Thyroid gland (tissue), 4 donors: Measurements from ENCODE around the gene XYLB. TPM values are rescaled to one million over a fixed set of nuclear protein-coding genes. Genes with fewer than 3 reads are reported as not detected.

Experiments
- DNase-seq, 2 donors: peaks; one replicate each; pipeline ENCODE4 v3.0.0-alpha.2; 2019
- H3K27ac ChIP-seq, 3 donors: fragments of 200-600 bp; sonication (generic); 1 replicate in 2 of 3; 2 replicates in 1 of 3; pipeline ENCODE4 v1.5.1; 2016 to 2019; ENCODE audit warnings: mild to moderate bottlenecking in 1 of 3, moderate library complexity in 1 of 3
- H3K27me3 ChIP-seq: fragments of 200-600 bp; sonication (generic); one replicate; pipeline ENCODE4 v1.5.1; 2019
- H3K36me3 ChIP-seq, 2 donors: fragments of 200-600 bp; sonication (generic); one replicate each; pipeline ENCODE4 v1.5.1; 2016 to 2019
- H3K4me1 ChIP-seq, 2 donors: fragments of 200-600 bp; sonication (generic); one replicate each; pipeline ENCODE4 v1.5.1; 2017 to 2019
- H3K4me3 ChIP-seq, 3 donors: fragments of 200-600 bp; sonication (generic); replicated peaks in 1 of 3; 1 replicate in 2 of 3; 2 replicates in 1 of 3; pipeline ENCODE4 v1.5.1; 2016; ENCODE audit warnings: mild to moderate bottlenecking in 1 of 3
- H3K9me3 ChIP-seq: fragments of 200-600 bp; sonication (generic); one replicate; pipeline ENCODE4 v1.5.1; 2017
- POLR2A ChIP-seq, 2 donors: fragments of 450-650 bp; IDR thresholded peaks; one replicate each; pipeline ENCODE4 v1.6.1; 2017; ENCODE audit warnings: antibody characterized with exemption in 2 of 2, mild to moderate bottlenecking in 2 of 2, moderate library complexity in 1 of 2
- WGBS, 2 donors: methylation state at CpG; one replicate each; pipeline ENCODE4 v1.1.5; 2017; 5-methylcytosine and 5-hydroxymethylcytosine counted together
- intact Hi-C: fragments of 100-400 bp; cut with DNase I; formaldehyde crosslinking; loops from one replicate; pipeline ENCODE4 v1.15.1; 2023
- total RNA-seq, 4 donors: library from RNA; depleted of rRNA; stranded (reverse); fragments of >200 nt; gene quantifications; one replicate each; pipeline ENCODE4 v1.2.3, GENCODE V29; 2016
- TF ChIP-seq, protein P1 (sequence below), 6 experiments: fragments of 200-600 bp in 3 of 6; fragments of 450-650 bp in 3 of 6; sonication (generic) in 3 of 6; IDR thresholded peaks; one replicate each; pipeline ENCODE4 v1.5.1; 2016 to 2019; ENCODE audit warnings: antibody characterized with exemption in 6 of 6, mild to moderate bottlenecking in 2 of 6, inconsistent platforms in 1 of 6, moderate library complexity in 1 of 6

The XYLB gene
- total RNA-seq, 4 donors from 2014 or later: 0.78 to 1.7 (median 1.1) TPM

DNA sequence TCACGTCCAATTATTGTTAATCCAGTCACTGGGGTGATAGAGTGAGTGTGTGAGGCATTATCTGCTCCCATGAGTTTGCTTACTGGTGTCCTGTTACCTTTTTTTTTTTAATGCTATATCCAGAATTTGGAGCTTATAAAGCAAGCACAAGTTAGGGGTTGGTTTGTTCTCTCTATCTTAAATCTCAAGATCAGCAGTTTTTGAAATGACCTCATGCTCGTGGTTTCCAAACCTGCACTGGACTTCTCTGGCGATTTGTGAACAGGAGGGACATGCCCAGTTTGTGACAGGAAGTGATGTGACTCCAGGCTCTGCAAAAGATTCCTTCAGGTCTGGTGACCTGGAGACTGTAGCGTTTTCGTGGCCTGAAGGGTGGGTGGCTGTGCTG is 25.6 kb downstream of the XYLB start:
- no peak for DNase-seq
- Histone ChIP-seq H3K27ac (no peak overlapping the region), H3K27me3 (no peaks in the 10 kb centered on the region), H3K9me3 (no peaks in the 10 kb centered on the region), H3K36me3 (no peaks in the 10 kb centered on the region), H3K4me1 (no peaks in the 10 kb centered on the region), H3K4me3 (no peak overlapping the region)
- no peak for TF ChIP-seq POLR2A (IDR thresholded peaks at IDR 0.05)
- TF ChIP-seq, protein P1, sequence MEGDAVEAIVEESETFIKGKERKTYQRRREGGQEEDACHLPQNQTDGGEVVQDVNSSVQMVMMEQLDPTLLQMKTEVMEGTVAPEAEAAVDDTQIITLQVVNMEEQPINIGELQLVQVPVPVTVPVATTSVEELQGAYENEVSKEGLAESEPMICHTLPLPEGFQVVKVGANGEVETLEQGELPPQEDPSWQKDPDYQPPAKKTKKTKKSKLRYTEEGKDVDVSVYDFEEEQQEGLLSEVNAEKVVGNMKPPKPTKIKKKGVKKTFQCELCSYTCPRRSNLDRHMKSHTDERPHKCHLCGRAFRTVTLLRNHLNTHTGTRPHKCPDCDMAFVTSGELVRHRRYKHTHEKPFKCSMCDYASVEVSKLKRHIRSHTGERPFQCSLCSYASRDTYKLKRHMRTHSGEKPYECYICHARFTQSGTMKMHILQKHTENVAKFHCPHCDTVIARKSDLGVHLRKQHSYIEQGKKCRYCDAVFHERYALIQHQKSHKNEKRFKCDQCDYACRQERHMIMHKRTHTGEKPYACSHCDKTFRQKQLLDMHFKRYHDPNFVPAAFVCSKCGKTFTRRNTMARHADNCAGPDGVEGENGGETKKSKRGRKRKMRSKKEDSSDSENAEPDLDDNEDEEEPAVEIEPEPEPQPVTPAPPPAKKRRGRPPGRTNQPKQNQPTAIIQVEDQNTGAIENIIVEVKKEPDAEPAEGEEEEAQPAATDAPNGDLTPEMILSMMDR (IDR thresholded peaks at IDR 0.05): no peak
- intact Hi-C loops: no loop called here
- 88 to 90% methylated on average over 5 of the region's 5 CpGs for WGBS, 2 donors

GRCh38 chr3:38374221-38374620 is 27.6 kb downstream of the XYLB start:
- H3K27me3 ChIP-seq: no peaks in the 10 kb centered on the region
- no peaks in the 10 kb centered on the region for H3K9me3 ChIP-seq
- H3K4me1 ChIP-seq: no peaks in the 10 kb centered on the region
- intact Hi-C loops: no loop called here
- no peak overlapping the region for H3K27ac ChIP-seq
- 89 to 96% methylated on average over 9 of the region's 9 CpGs for WGBS, 2 donors
- DNase-seq: no peak
- H3K4me3 ChIP-seq: no peak overlapping the region
- no peaks in the 10 kb centered on the region for H3K36me3 ChIP-seq
- no peak for TF ChIP-seq POLR2A (IDR thresholded peaks at IDR 0.05)
- TF ChIP-seq, protein P1 (IDR thresholded peaks at IDR 0.05): no peak

- 92 to 98% methylated on average over 5 of the region's 6 CpGs for WGBS, 2 donors
- Histone ChIP-seq H3K27ac (no peak overlapping the region), H3K36me3 (no peaks in the 10 kb centered on the region), H3K4me1 (no peaks in the 10 kb centered on the region), H3K9me3 (no peaks in the 10 kb centered on the region), H3K27me3 (no peaks in the 10 kb centered on the region), H3K4me3 (no peak overlapping the region)
- TF ChIP-seq, protein P1 (IDR thresholded peaks at IDR 0.05): no peak
- no peak for TF ChIP-seq POLR2A (IDR thresholded peaks at IDR 0.05)
- intact Hi-C loops: no loop called here
- DNase-seq: no peak
Observed at GRCh38 chr3:38375072-38375471, 28.5 kb downstream of the XYLB start.

DNA sequence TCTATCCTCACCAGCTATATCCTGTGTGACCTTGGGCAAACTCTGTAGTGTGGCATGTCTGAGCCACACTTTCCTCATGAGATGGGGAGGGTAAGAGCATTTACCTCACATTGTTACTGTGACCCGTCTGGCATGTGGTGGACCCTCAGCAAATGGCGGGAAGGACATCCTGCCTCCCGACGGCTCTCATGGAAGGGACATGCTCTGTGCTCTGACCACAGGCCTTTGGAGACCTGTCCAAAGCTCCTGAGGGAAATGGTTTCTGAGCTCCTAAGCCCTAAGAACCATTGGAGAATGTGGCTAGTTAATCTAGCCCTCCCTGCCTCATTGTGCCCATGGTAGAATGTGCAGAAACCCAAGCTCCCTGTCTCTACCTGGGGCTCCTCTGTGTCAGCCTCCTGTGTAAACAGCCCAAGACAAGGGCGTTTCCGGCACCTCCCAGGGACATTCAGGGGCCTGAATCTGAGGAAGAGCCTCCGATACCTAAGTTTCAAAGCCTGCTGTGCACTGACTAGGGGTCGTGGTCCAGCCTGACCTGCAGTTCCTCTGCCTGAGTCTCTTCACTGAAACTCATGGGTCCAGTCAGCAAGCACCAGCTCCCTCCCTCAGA is 29.0 kb downstream of the XYLB start:
- WGBS, 2 donors: 90 to 93% methylated on average over 3 to 8 of the region's 8 CpGs
- H3K9me3 ChIP-seq: no peaks in the 10 kb centered on the region
- H3K27ac ChIP-seq: no peak overlapping the region
- TF ChIP-seq POLR2A (IDR thresholded peaks at IDR 0.05): no peak
- TF ChIP-seq, protein P1 (IDR thresholded peaks at IDR 0.05): no peak
- H3K4me1 ChIP-seq: no peaks in the 10 kb centered on the region
- no peaks in the 10 kb centered on the region for H3K27me3 ChIP-seq
- intact Hi-C loops: no loop called here
- H3K36me3 ChIP-seq: no peaks in the 10 kb centered on the region
- H3K4me3 ChIP-seq: no peak overlapping the region
- DNase-seq: no peak

DNA sequence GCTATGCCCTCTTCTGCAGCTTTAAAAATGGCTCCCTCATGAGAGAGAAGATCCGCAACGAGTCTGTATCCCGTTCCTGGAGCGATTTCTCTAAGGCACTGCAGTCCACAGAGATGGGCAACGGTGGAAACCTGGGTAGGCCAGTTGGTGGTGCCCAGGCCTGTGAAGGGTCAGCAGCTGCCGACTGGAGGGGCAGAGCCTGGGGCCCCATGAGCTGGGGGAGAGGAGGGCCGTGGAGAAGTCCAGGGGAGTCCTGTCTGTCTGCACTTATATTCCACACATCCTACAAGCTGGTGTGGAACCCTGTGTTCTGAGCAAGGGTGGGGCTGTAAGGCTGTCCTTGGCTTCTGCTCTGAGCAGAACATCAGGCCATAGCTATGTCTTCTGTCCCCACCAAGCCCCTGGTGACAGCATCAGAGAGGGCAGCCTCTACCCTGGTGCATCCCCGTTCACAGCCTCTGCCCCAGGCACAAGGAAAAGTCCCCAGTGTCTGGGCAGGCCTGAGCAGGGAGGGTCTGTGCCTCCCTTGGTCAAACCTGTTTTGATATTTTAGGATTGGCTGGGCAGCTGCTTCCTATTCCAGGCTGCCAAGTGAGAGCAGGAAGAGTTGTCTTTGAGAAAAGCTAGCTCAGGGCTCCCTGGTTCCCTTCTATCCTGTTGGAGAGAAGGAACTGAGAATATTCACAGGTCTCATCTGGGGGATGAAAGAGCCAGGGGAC is 29.7 kb downstream of the XYLB start:
- H3K27ac ChIP-seq: no peak overlapping the region
- no peak overlapping the region for H3K4me3 ChIP-seq
- intact Hi-C loops: no loop called here
- no peak for DNase-seq
- no peaks in the 10 kb centered on the region for H3K27me3 ChIP-seq
- TF ChIP-seq, protein P1 (IDR thresholded peaks at IDR 0.05): no peak
- TF ChIP-seq POLR2A (IDR thresholded peaks at IDR 0.05): no peak
- H3K9me3 ChIP-seq: no peaks in the 10 kb centered on the region
- no peaks in the 10 kb centered on the region for H3K4me1 ChIP-seq
- 96% methylated on average over 5 to 7 of the region's 8 CpGs for WGBS, 2 donors
- no peaks in the 10 kb centered on the region for H3K36me3 ChIP-seq
